Osteoblast (primary cell): ENCODE measurements around the gene PLCG2. TPM values are rescaled to one million over a fixed set of nuclear protein-coding genes. Genes with fewer than 3 reads are reported as not detected.

ENCODE experiments used
- DNase-seq: peaks from one replicate; pipeline ENCODE4 v3.0.0; 2011; ENCODE audit warnings: low spot score, mixed read lengths; ENCODE audit not compliant: insufficient read length; ENCODE audit errors: missing footprints
- H2AFZ ChIP-seq: 2 replicates; pipeline ENCODE4 v1.6.0; 2011; ENCODE audit warnings: mild to moderate bottlenecking, low read length
- H3K27ac ChIP-seq: 2 replicates; pipeline ENCODE4 v1.5.1; 2011; ENCODE audit warnings: mild to moderate bottlenecking, low read depth, low read length, moderate library complexity
- H3K27me3 ChIP-seq: 2 replicates; pipeline ENCODE4 v1.6.0; 2012; ENCODE audit warnings: mild to moderate bottlenecking, control low read depth, inconsistent platforms, low read length, moderate library complexity; ENCODE audit not compliant: insufficient read depth
- H3K36me3 ChIP-seq: 2 replicates; pipeline ENCODE4 v1.5.1; 2011; ENCODE audit warnings: mild to moderate bottlenecking, low read length, control low read depth, moderate library complexity; ENCODE audit not compliant: insufficient read depth
- H3K4me1 ChIP-seq: 2 replicates; pipeline ENCODE4 v1.5.1; 2011; ENCODE audit warnings: mild to moderate bottlenecking, low read length, control low read depth, moderate library complexity; ENCODE audit not compliant: insufficient read depth
- H3K4me2 ChIP-seq: 2 replicates; pipeline ENCODE4 v1.6.0; 2011; ENCODE audit warnings: mild to moderate bottlenecking, low read length; ENCODE audit not compliant: insufficient read depth
- H3K4me3 ChIP-seq: fragments of 200-600 bp; sonication (generic); 3 replicates; pipeline ENCODE4 v1.5.1; 2012; ENCODE audit warnings: mild to moderate bottlenecking, low read length, inconsistent platforms; ENCODE audit not compliant: insufficient read depth
- H3K79me2 ChIP-seq: 2 replicates; pipeline ENCODE4 v1.6.0; 2012; ENCODE audit warnings: mild to moderate bottlenecking, low read length, control low read depth, inconsistent platforms; ENCODE audit not compliant: insufficient read depth
- H3K9me3 ChIP-seq: 2 replicates; pipeline ENCODE4 v1.5.1; 2011; ENCODE audit warnings: low read depth, low read length, control low read depth
- H4K20me1 ChIP-seq: 2 replicates; pipeline ENCODE4 v1.6.0; 2012; ENCODE audit warnings: mild to moderate bottlenecking, low read length, control low read depth; ENCODE audit not compliant: insufficient read depth
- CTCF ChIP-seq: IDR thresholded peaks from 2 replicates; pipeline ENCODE4 v1.5.1; 2011; ENCODE audit warnings: mild to moderate bottlenecking, low read depth, low read length, moderate library complexity; ENCODE audit errors: extremely low read depth
- total RNA-seq: library from RNA; depleted of rRNA; stranded (reverse); fragments of >200 nt; gene quantifications from 2 replicates; pipeline ENCODE4 v1.2.3, GENCODE V29; 2012

PLCG2 gene
- total RNA-seq, 1 donor = 1.1 TPM

GRCh38 chr16:81808933-81809480 is 29.9 kb downstream of the PLCG2 start:
- Histone ChIP-seq H3K79me2 (no peaks in the 10 kb centered on the region), H4K20me1 (no peaks in the 10 kb centered on the region), H3K9me3 (no peaks in the 10 kb centered on the region), H3K27ac (no peak overlapping the region), H3K4me1 (no peaks in the 10 kb centered on the region), H3K36me3 (no peaks in the 10 kb centered on the region), H3K27me3 (no peaks in the 10 kb centered on the region), H3K4me3 (no peak overlapping the region), H3K4me2 (no peak overlapping the region), H2AFZ (no peak overlapping the region)
- no peak for DNase-seq
- no peak for TF ChIP-seq CTCF

GRCh38 chr16:81809567-81809966 is 30.5 kb downstream of the PLCG2 start:
- Histone ChIP-seq H4K20me1 (no peaks in the 10 kb centered on the region), H3K79me2 (no peaks in the 10 kb centered on the region), H3K4me2 (no peak overlapping the region), H3K4me1 (no peaks in the 10 kb centered on the region), H3K36me3 (no peaks in the 10 kb centered on the region), H2AFZ (no peak overlapping the region), H3K4me3 (no peak overlapping the region), H3K27ac (no peak overlapping the region), H3K9me3 (no peaks in the 10 kb centered on the region), H3K27me3 (no peaks in the 10 kb centered on the region)
- DNase-seq = no peak
- TF ChIP-seq CTCF = no peak

GRCh38 chr16:81810361-81810760 is 31.3 kb downstream of the PLCG2 start:
- no peak for TF ChIP-seq CTCF
- Histone ChIP-seq H3K4me2 (no peak overlapping the region), H3K36me3 (no peaks in the 10 kb centered on the region), H3K4me1 (no peaks in the 10 kb centered on the region), H3K27ac (no peak overlapping the region), H4K20me1 (no peaks in the 10 kb centered on the region), H3K79me2 (no peaks in the 10 kb centered on the region), H3K27me3 (no peaks in the 10 kb centered on the region), H2AFZ (no peak overlapping the region), H3K4me3 (no peak overlapping the region), H3K9me3 (no peaks in the 10 kb centered on the region)
- DNase-seq = no peak

GRCh38 chr16:81810894-81811538 is 31.9 kb downstream of the PLCG2 start:
- Histone ChIP-seq H3K4me2 (no peak overlapping the region), H3K4me3 (no peak overlapping the region), H4K20me1 (no peaks in the 10 kb centered on the region), H3K27me3 (no peaks in the 10 kb centered on the region), H3K9me3 (no peaks in the 10 kb centered on the region), H3K27ac (no peak overlapping the region), H2AFZ (no peak overlapping the region), H3K79me2 (no peaks in the 10 kb centered on the region), H3K4me1 (no peaks in the 10 kb centered on the region), H3K36me3 (no peaks in the 10 kb centered on the region)
- TF ChIP-seq CTCF = no peak
- no peak for DNase-seq
